H7 (cell line): Measurements from ENCODE around the gene TAAR5. TPM values are rescaled to one million over a fixed set of nuclear protein-coding genes. Genes with fewer than 3 reads are reported as not detected.
"Not testable (repeated sequence)": the region's sequence is repeated elsewhere in the genome, so short reads cannot be mapped to it uniquely, and the experiment has no call there.

Source experiments
- DNase-seq: peaks from one replicate; pipeline ENCODE4 v3.0.0; 2012
- H3K27me3 ChIP-seq: 2 replicates; pipeline ENCODE4 v1.6.0; 2011; ENCODE audit warnings: mild to moderate bottlenecking, low read length; ENCODE audit not compliant: control insufficient read depth, insufficient read depth
- H3K36me3 ChIP-seq: replicated peaks from 2 replicates; pipeline ENCODE4 v1.5.1; 2011; ENCODE audit warnings: low read length; ENCODE audit not compliant: control insufficient read depth, insufficient read depth
- H3K4me3 ChIP-seq: 2 replicates; pipeline ENCODE4 v1.5.1; 2011; ENCODE audit warnings: low read depth, mild to moderate bottlenecking, control low read depth, low read length, moderate library complexity; ENCODE audit not compliant: insufficient read depth
- total RNA-seq: library from RNA; depleted of rRNA; stranded (reverse); fragments of >200 nt; shearing (Covaris generic); gene quantifications from 2 replicates; pipeline ENCODE4 v1.2.3, GENCODE V29; 2014

TAAR5 gene
- total RNA-seq, 1 experiment from 2014 or later: not detected

- H3K27me3 ChIP-seq, H3K4me3 ChIP-seq, DNase-seq, H3K36me3 ChIP-seq: not testable (repeated sequence)
Observed at GRCh38 chr6:132600900-132601299, 11.4 kb upstream of the TAAR5 start.

- DNase-seq: peak; percentile 14
- Histone ChIP-seq H3K27me3 (no peaks in the 10 kb centered on the region), H3K36me3 (no peaks in the 10 kb centered on the region), H3K4me3 (no peak overlapping the region)
Observed at GRCh38 chr6:132598473-132598872, 8.9 kb upstream of the TAAR5 start.

- Histone ChIP-seq H3K27me3 (no peaks in the 10 kb centered on the region), H3K36me3 (no peaks in the 10 kb centered on the region), H3K4me3 (no peak overlapping the region)
- DNase-seq: no peak
Observed at GRCh38 chr6:132596201-132596600, 6.7 kb upstream of the TAAR5 start.

DNA sequence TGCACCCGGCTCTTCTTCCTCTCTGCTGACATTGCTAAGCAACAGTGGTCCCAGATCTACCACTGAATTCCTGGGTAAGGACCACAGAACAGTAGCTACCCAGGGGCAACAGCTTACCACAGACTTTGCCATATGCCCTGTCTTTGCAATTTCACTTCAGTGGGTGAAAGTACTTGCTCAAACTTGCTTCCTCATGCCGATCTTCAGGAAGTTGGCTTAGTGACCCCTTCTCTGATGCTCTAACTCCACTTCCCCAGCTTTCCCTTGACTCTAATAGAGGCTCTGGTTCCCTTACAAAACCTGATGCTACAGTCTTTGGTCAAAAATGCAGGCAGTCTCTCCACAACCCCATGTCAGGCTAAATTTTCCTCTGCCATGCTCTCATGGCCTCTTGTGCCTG lies 3.3 kb upstream of the TAAR5 start:
- Histone ChIP-seq H3K27me3 (no peaks in the 10 kb centered on the region), H3K4me3 (no peak overlapping the region), H3K36me3 (no peaks in the 10 kb centered on the region)
- DNase-seq: no peak

GRCh38 chr6:132590362-132590761 lies 821 bp upstream of the TAAR5 start:
- no peak overlapping the region for H3K4me3 ChIP-seq

DNA sequence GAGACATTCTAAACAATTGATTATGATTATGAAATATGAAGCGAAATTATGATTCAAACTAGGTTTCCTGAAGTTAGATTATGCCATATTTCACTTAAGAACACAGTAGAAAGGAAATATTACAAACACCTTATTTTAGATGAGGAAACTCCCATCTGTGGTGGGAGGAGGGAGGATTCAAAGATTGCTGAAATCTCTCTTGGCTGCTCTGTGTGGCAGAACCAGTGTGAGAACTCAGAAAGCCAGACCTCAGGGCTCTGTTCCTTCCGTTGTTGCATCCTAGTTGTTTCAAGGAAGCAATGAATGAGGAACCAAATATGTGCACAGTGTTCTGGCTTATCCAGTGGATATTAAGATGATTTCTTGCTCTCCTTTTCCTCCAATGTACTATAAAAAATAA lies 2.1 kb downstream of the TAAR5 start:
- H3K36me3 ChIP-seq: no peaks in the 10 kb centered on the region
- no peaks in the 10 kb centered on the region for H3K27me3 ChIP-seq

More at GRCh38 chr6:132590362-132590761, 821 bp upstream of the TAAR5 start:
- no peaks in the 10 kb centered on the region for H3K27me3 ChIP-seq
- H3K36me3 ChIP-seq: no peaks in the 10 kb centered on the region
- no peak for DNase-seq

DNA sequence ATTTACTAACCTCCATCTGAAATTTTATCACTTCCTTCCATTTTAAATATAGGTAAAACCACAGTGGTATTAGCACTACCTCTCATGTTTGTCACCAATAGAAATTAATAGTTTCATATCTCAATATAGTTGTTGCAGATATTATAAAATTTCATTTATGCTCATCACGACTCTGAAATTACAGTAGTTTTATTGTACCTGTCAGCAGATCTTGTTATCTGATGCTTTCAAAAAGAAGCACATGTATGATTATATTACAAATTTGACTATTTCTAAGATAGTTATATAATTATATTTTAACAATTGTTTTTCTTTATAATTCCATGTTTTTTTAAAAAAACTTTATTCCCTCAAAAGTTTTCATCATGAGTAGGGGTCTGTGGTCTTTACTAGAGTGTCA lies 4.8 kb downstream of the TAAR5 start:
- H3K36me3 ChIP-seq: no peaks in the 10 kb centered on the region
- H3K4me3 ChIP-seq: no peak overlapping the region
- no peak for DNase-seq
- no peaks in the 10 kb centered on the region for H3K27me3 ChIP-seq

More for the DNA sequence above, 2.1 kb downstream of the TAAR5 start:
- no peak overlapping the region for H3K4me3 ChIP-seq
- no peak for DNase-seq

DNA sequence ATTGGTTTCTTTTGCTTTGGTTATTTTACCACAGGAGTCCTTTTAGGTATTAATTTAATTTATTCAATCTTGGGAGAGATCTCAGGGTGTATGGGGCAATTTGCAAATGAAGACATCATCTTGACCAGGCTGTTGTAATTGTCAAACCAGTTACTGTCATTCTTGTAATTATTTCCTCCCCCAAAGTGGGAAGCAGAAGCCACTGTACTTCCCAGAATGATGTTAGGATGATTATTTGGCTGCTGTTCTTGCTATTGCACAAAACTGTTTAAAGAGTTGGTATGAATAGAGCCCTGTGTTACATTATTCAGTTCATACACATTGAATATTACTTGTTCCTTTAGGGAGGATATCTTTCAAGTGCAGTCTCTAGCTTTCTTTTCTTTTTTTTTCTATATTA lies 17.8 kb downstream of the TAAR5 start:
- Histone ChIP-seq H3K27me3 (no peaks in the 10 kb centered on the region), H3K4me3 (no peak overlapping the region), H3K36me3 (no peaks in the 10 kb centered on the region)
- DNase-seq: no peak

GRCh38 chr6:132570221-132570777 lies 19.2 kb downstream of the TAAR5 start, which contains the start of gene TAAR6:
TAAR6 (plus strand) TSS chr6:132570322; CDS start chr6:132570322, 0 bp downstream.
- DNase-seq: no peak
- H3K4me3 ChIP-seq: no peak within 1 kb of the TSS
- H3K27me3 ChIP-seq: no peaks in the 10 kb centered on the region
- no peaks in the 10 kb centered on the region for H3K36me3 ChIP-seq

- Histone ChIP-seq H3K36me3 (no peaks in the 10 kb centered on the region), H3K4me3 (no peak overlapping the region), H3K27me3 (no peaks in the 10 kb centered on the region)
- DNase-seq: peak; percentile 1
Observed at GRCh38 chr6:132569170-132569569, 20.4 kb downstream of the TAAR5 start.

GRCh38 chr6:132568611-132569010 lies 20.9 kb downstream of the TAAR5 start:
- H3K27me3 ChIP-seq: no peaks in the 10 kb centered on the region
- H3K4me3 ChIP-seq: no peak overlapping the region
- H3K36me3 ChIP-seq: no peaks in the 10 kb centered on the region
- no peak for DNase-seq

- H3K36me3 ChIP-seq: no peaks in the 10 kb centered on the region
- no peak overlapping the region for H3K4me3 ChIP-seq
- no peaks in the 10 kb centered on the region for H3K27me3 ChIP-seq
- DNase-seq: no peak
Observed at GRCh38 chr6:132567566-132567965, 22.0 kb downstream of the TAAR5 start.

GRCh38 chr6:132566404-132566803 lies 23.1 kb downstream of the TAAR5 start:
- Histone ChIP-seq H3K27me3 (no peaks in the 10 kb centered on the region), H3K36me3 (no peaks in the 10 kb centered on the region), H3K4me3 (no peak overlapping the region)
- no peak for DNase-seq

DNA sequence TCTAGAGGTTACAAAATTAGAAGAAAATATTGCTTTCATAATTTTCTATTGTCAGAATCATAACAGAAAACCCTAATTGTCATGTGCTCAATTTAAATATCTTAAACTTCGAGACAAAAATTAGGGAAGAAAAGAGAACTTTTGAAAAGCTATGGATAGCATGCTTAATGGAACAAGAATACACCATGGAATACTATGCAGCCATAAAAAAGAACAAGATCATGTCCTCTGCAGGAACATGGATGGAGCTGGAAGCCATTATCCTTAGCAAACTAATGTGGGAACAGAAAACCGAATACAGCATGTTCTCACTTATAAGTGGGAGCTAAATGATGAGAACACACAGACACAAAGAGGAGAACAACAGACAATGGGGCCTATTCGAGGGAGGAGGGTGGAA lies 29.5 kb downstream of the TAAR5 start:
- not testable (repeated sequence) for H3K36me3 ChIP-seq, DNase-seq, H3K4me3 ChIP-seq, H3K27me3 ChIP-seq

GRCh38 chr6:132552372-132552771 lies 37.2 kb downstream of the TAAR5 start, which contains the start of gene TAAR8:
TAAR8 (plus strand) TSS chr6:132552672; CDS start chr6:132552693, 21 bp downstream.
- Histone ChIP-seq H3K4me3 (no peak within 1 kb of the TSS), H3K36me3 (no peaks in the 10 kb centered on the region), H3K27me3 (no peaks in the 10 kb centered on the region)
- no peak for DNase-seq

GRCh38 chr6:132551214-132551613 lies 38.3 kb downstream of the TAAR5 start:
- H3K36me3 ChIP-seq: no peaks in the 10 kb centered on the region
- DNase-seq: no peak
- no peak overlapping the region for H3K4me3 ChIP-seq
- no peaks in the 10 kb centered on the region for H3K27me3 ChIP-seq
